ENCODE data around the gene CEP55.

Gene CEP55

GRCh38 chr10:93471110-93471651, 25.2 kb upstream of the CEP55 start:
- no peak for DNase-seq

GRCh38 chr10:93473161-93473560, 23.3 kb upstream of the CEP55 start:
- DNase-seq = no peak

GRCh38 chr10:93473804-93474472, 22.5 kb upstream of the CEP55 start:
- no peak for DNase-seq

GRCh38 chr10:93475227-93475626, 21.2 kb upstream of the CEP55 start:
- no peak for DNase-seq

- no peak for DNase-seq
Observed at GRCh38 chr10:93475871-93476270, 20.5 kb upstream of the CEP55 start.

GRCh38 chr10:93476756-93477155, 19.7 kb upstream of the CEP55 start:
- no peak for DNase-seq

GRCh38 chr10:93478873-93479272, 17.5 kb upstream of the CEP55 start:
- DNase-seq = no peak

GRCh38 chr10:93481637-93482144, 14.7 kb upstream of the CEP55 start:
- DNase-seq = no peak

GRCh38 chr10:93482145-93482834, 14.1 kb upstream of the CEP55 start, which contains the start of gene MYOF:
Gene MYOF, minus strand, starts transcription at chr10:93482334. Its CDS starts 140 bp downstream, at chr10:93482194.
- no peak for DNase-seq

- DNase-seq = no peak
Observed at GRCh38 chr10:93485690-93486089, 10.7 kb upstream of the CEP55 start.

GRCh38 chr10:93488956-93489528, 7.4 kb upstream of the CEP55 start:
- no peak for DNase-seq

- no peak for DNase-seq
Observed at GRCh38 chr10:93491602-93492121, 4.8 kb upstream of the CEP55 start.

GRCh38 chr10:93493162-93493561, 3.2 kb upstream of the CEP55 start:
- no peak for DNase-seq

GRCh38 chr10:93494494-93494893, 1.9 kb upstream of the CEP55 start:
- no peak for DNase-seq

- no peak for DNase-seq
Observed at GRCh38 chr10:93495654-93496321, 624 bp upstream of the CEP55 start.

GRCh38 chr10:93498166-93498565, 1.8 kb downstream of the CEP55 start:
- no peak for DNase-seq

- no peak for DNase-seq
Observed at GRCh38 chr10:93501650-93502049, 5.2 kb downstream of the CEP55 start.

GRCh38 chr10:93503075-93503474, 6.7 kb downstream of the CEP55 start:
- no peak for DNase-seq

GRCh38 chr10:93505075-93505474, 8.7 kb downstream of the CEP55 start:
- DNase-seq = no peak

GRCh38 chr10:93509816-93510215, 13.4 kb downstream of the CEP55 start:
- no peak for DNase-seq

- DNase-seq = no peak
Observed at GRCh38 chr10:93512565-93512964, 16.2 kb downstream of the CEP55 start.

- DNase-seq = no peak
Observed at GRCh38 chr10:93513091-93513490, 16.7 kb downstream of the CEP55 start.

- DNase-seq = no peak
Observed at GRCh38 chr10:93514521-93514920, 18.1 kb downstream of the CEP55 start.
